IMR-90 (cell line): ENCODE results near the gene ZSCAN29. TPM values are rescaled to one million over a fixed set of nuclear protein-coding genes. Genes with fewer than 3 reads are reported as not detected.

ENCODE experiments used
- ATAC-seq: fragments of 200-7000 bp; cut with Tn5 transposase; 2 replicates; pipeline ENCODE4 v1.9.1; 2020; ENCODE audit warnings: low read depth, mild to moderate bottlenecking, moderate library complexity
- BruUV-seq: library from RNA; stranded (reverse); fragments of 400-500 nt; replicated peaks from 2 replicates; lab custom pipeline; 2021; lab: Mats Ljungman, UMichigan
- CTCF ChIA-PET: fragments of 300-600 bp; formaldehyde crosslinking; extraction: SDS; loops from one replicate; lab custom pipeline; 2021; ENCODE audit warnings: antibody characterized with exemption; lab: Yijun Ruan, JAX
- POLR2A ChIA-PET: fragments of 300-600 bp; sonication (Branson Sonifier 250); formaldehyde crosslinking; loops from one replicate; lab custom pipeline; 2022; ENCODE audit warnings: antibody characterized with exemption; ENCODE audit not compliant: unreplicated experiment; lab: Charles Lee
- DNase-seq: peaks from one replicate; pipeline ENCODE4 v3.0.0; 2013
- H2AFZ ChIP-seq: replicated peaks from 2 replicates; pipeline ENCODE3; 2013; ENCODE audit warnings: low read length, mild to moderate bottlenecking; ENCODE audit not compliant: poor library complexity
- H2AK5ac ChIP-seq: 2 replicates; pipeline ENCODE4 v1.6.1; 2013; ENCODE audit warnings: low read depth, low read length, inconsistent platforms
- H2AK9ac ChIP-seq: replicated peaks from 2 replicates; pipeline ENCODE3; 2013; ENCODE audit warnings: mild to moderate bottlenecking, low read depth, low read length, moderate library complexity; ENCODE audit not compliant: poor library complexity
- H2BK120ac ChIP-seq: 2 replicates; pipeline ENCODE4 v1.6.1; 2013; ENCODE audit warnings: low read depth, low read length, inconsistent platforms
- H2BK15ac ChIP-seq: 3 replicates; pipeline ENCODE4 v1.6.1; 2013; ENCODE audit warnings: low read depth, low read length, inconsistent platforms
- H2BK20ac ChIP-seq: 2 replicates; pipeline ENCODE4 v1.6.1; 2013; ENCODE audit warnings: low read depth, mild to moderate bottlenecking, inconsistent platforms, low read length, moderate library complexity
- H2BK5ac ChIP-seq: 2 replicates; pipeline ENCODE4 v1.6.1; 2013; ENCODE audit warnings: mild to moderate bottlenecking, low read depth, low read length, inconsistent platforms; ENCODE audit not compliant: poor library complexity, severe bottlenecking
- H3K14ac ChIP-seq: replicated peaks from 2 replicates; pipeline ENCODE4 v1.6.1; 2013; ENCODE audit warnings: low read depth, low read length, inconsistent platforms
- H3K18ac ChIP-seq: 2 replicates; pipeline ENCODE4 v1.6.1; 2013; ENCODE audit warnings: low read depth, low read length, control low read depth
- H3K23ac ChIP-seq: 2 replicates; pipeline ENCODE4 v1.6.1; 2013; ENCODE audit warnings: low read depth, low read length, inconsistent platforms
- H3K27ac ChIP-seq: 2 replicates; pipeline ENCODE4 v1.5.1; 2013; ENCODE audit warnings: mild to moderate bottlenecking, control low read depth, low read length; ENCODE audit not compliant: insufficient read depth
- H3K27me3 ChIP-seq: 2 replicates; pipeline ENCODE4 v1.6.1; 2013; ENCODE audit warnings: low read length; ENCODE audit not compliant: control insufficient read depth, insufficient read depth
- H3K36me3 ChIP-seq: 2 replicates; pipeline ENCODE4 v1.6.1; 2013; ENCODE audit warnings: low read length, mixed read lengths; ENCODE audit not compliant: control insufficient read depth, insufficient read depth
- H3K4ac ChIP-seq: 2 replicates; pipeline ENCODE4 v1.6.1; 2013; ENCODE audit warnings: low read depth, low read length, inconsistent platforms
- H3K4me1 ChIP-seq: 2 replicates; pipeline ENCODE4 v1.6.1; 2013; ENCODE audit warnings: low read length, mixed read lengths; ENCODE audit not compliant: control insufficient read depth, insufficient read depth
- H3K4me2 ChIP-seq: 2 replicates; pipeline ENCODE4 v1.6.1; 2013; ENCODE audit warnings: low read depth, mild to moderate bottlenecking, control low read depth, low read length, moderate library complexity
- H3K4me3 ChIP-seq: 2 replicates; pipeline ENCODE4 v1.5.1; 2013; ENCODE audit warnings: low read depth, mild to moderate bottlenecking, control low read depth, low read length, moderate library complexity; ENCODE audit not compliant: insufficient read depth
- H3K56ac ChIP-seq: 2 replicates; pipeline ENCODE4 v1.6.1; 2013; ENCODE audit warnings: low read length, inconsistent platforms; ENCODE audit not compliant: insufficient read depth; ENCODE audit errors: extremely low read depth
- H3K79me1 ChIP-seq, 2 experiments: 2 replicates each; pipeline ENCODE4 v1.6.1; 2013; ENCODE audit warnings: low read length in 2 of 2, inconsistent platforms in 1 of 2, low read depth in 1 of 2
- H3K9ac ChIP-seq: 2 replicates; pipeline ENCODE4 v1.6.1; 2013; ENCODE audit warnings: low read depth, low read length, control low read depth
- H3K9me1 ChIP-seq: 2 replicates; pipeline ENCODE4 v1.6.1; 2013; ENCODE audit warnings: low read length, inconsistent platforms; ENCODE audit not compliant: insufficient read depth
- H3K9me3 ChIP-seq: 2 replicates; pipeline ENCODE4 v1.6.1; 2013; ENCODE audit warnings: low read length; ENCODE audit not compliant: control insufficient read depth, insufficient read depth
- H4K20me1 ChIP-seq: 2 replicates; pipeline ENCODE4 v1.6.1; 2013; ENCODE audit warnings: low read length, inconsistent platforms; ENCODE audit not compliant: insufficient read depth
- H4K5ac ChIP-seq: 2 replicates; pipeline ENCODE4 v1.6.1; 2013; ENCODE audit warnings: mild to moderate bottlenecking, low read depth, low read length, control low read depth
- H4K8ac ChIP-seq, 2 experiments: 2 replicates each; pipeline ENCODE4 v1.6.1; 2013; ENCODE audit warnings: low read depth in 2 of 2, low read length in 2 of 2, control low read depth in 1 of 2, inconsistent platforms in 1 of 2
- H4K91ac ChIP-seq: 2 replicates; pipeline ENCODE4 v1.6.1; 2013; ENCODE audit warnings: low read depth, low read length, inconsistent platforms; ENCODE audit not compliant: insufficient read depth
- BHLHE40 ChIP-seq: fragments of 150-350 bp; IDR thresholded peaks from 2 replicates; pipeline ENCODE4 v1.6.1; 2016; ENCODE audit warnings: mild to moderate bottlenecking, low read depth, low read length
- CEBPB ChIP-seq: IDR thresholded peaks from 2 replicates; pipeline ENCODE4 v1.6.1; 2012; ENCODE audit warnings: low read depth, low read length, improper control_type of control experiment
- CHD1 ChIP-seq: IDR thresholded peaks from 2 replicates; pipeline ENCODE4 v1.6.1; 2012; ENCODE audit warnings: low read depth, low read length, improper control_type of control experiment
- CTCF ChIP-seq: conservative IDR thresholded peaks from 2 replicates; pipeline ENCODE4 v1.5.1; 2012; ENCODE audit warnings: mild to moderate bottlenecking, low read depth, low read length, improper control_type of control experiment
- FOS ChIP-seq: fragments of 150-350 bp; IDR thresholded peaks from 2 replicates; pipeline ENCODE4 v1.6.1; 2016; ENCODE audit warnings: low read depth, low read length
- MAFK ChIP-seq: IDR thresholded peaks from 2 replicates; pipeline ENCODE4 v1.6.1; 2012; ENCODE audit warnings: low read depth, low read length, improper control_type of control experiment
- MAZ ChIP-seq: IDR thresholded peaks from 2 replicates; pipeline ENCODE4 v1.6.1; 2012; ENCODE audit warnings: low read depth, mild to moderate bottlenecking, low read length, improper control_type of control experiment, moderate library complexity, borderline replicate concordance
- MXI1 ChIP-seq: IDR thresholded peaks from 2 replicates; pipeline ENCODE4 v1.6.1; 2012; ENCODE audit warnings: low read depth, mild to moderate bottlenecking, low read length, moderate library complexity, borderline replicate concordance
- NFE2L2 ChIP-seq: fragments of 150-350 bp; IDR thresholded peaks from 2 replicates; pipeline ENCODE4 v1.6.1; 2016; ENCODE audit warnings: low read depth, mild to moderate bottlenecking, low read length
- RAD21 ChIP-seq: IDR thresholded peaks from 2 replicates; pipeline ENCODE4 v1.6.1; 2012; ENCODE audit warnings: low read length, improper control_type of control experiment
- RFX5 ChIP-seq: IDR thresholded peaks from 2 replicates; pipeline ENCODE4 v1.8.0; 2012; ENCODE audit warnings: low read depth, mild to moderate bottlenecking, low read length, moderate library complexity
- SMC3 ChIP-seq: fragments of 150-350 bp; IDR thresholded peaks from 2 replicates; pipeline ENCODE4 v1.6.1; 2016; ENCODE audit warnings: low read depth, mild to moderate bottlenecking, antibody characterized with exemption, low read length, moderate library complexity
- WGBS, 2 experiments: methylation state at CpG; one replicate each; pipeline versions ENCODE4 v1.1.5 to v1.1.7; 2013; ENCODE audit warnings: missing lambda C conversion rate in 2 of 2; ENCODE audit not compliant: insufficient read length in 1 of 2; ENCODE audit errors: extremely low coverage in 2 of 2; 5-methylcytosine and 5-hydroxymethylcytosine counted together
- dilution Hi-C: fragments of 300-500 bp; cut with HindIII; formaldehyde crosslinking; loops from one replicate; pipeline ENCODE4 v1.14.3; 2018; ENCODE audit warnings: low sequenced_read_pairs; ENCODE audit not compliant: unreplicated experiment
- in situ Hi-C: fragments of 300-500 bp; cut with MboI; formaldehyde crosslinking; loops from 3 replicates; pipeline ENCODE4 v1.14.3; 2019; ENCODE audit warnings: low sequenced_read_pairs, inconsistent platforms, mixed read lengths
- intact Hi-C: fragments of 100-400 bp; cut with micrococcal nuclease; formaldehyde crosslinking; loops from 2 replicates; pipeline ENCODE4 v1.10.0; 2022
- polyA plus RNA-seq, 3 experiments: library from polyadenylated mRNA; depleted of rRNA; stranded (reverse); fragments of >200 nt; gene quantifications; 2 replicates each; pipeline ENCODE4 v1.2.3, GENCODE V29; 2012; ENCODE audit warnings: low replicate concordance in 1 of 3
- total RNA-seq: library from RNA; depleted of rRNA; stranded (reverse); fragments of >200 nt; gene quantifications from 2 replicates; pipeline ENCODE4 v1.2.3, GENCODE V29; 2012
- TF ChIP-seq, protein P1 (sequence below): fragments of 150-350 bp; IDR thresholded peaks from 2 replicates; pipeline ENCODE4 v1.6.1; 2017; ENCODE audit warnings: mild to moderate bottlenecking, antibody characterized with exemption, low read length, low read depth

Gene ZSCAN29
- total and polyA plus RNA-seq, 2 of the 4 experiments (the other 2 are of a cell fraction): 6.8 to 8.6 TPM

GRCh38 chr15:43382310-43382709, 11.5 kb upstream of the ZSCAN29 start:
- no TSS peak for BruUV-seq
- H2AK5ac ChIP-seq: no peak overlapping the region
- H3K27me3 ChIP-seq: no peaks in the 10 kb centered on the region
- H3K79me1 ChIP-seq: peaks cover 0 to 3% of the 10 kb centered on the region in 2 experiments; a peak in 2 of 4 replicates
- H2BK120ac ChIP-seq: no peak overlapping the region
- peaks cover 15% of the 10 kb centered on the region for H3K36me3 ChIP-seq
- no CpG with 5 or more reads among the region's 4 CpGs for WGBS, 2 experiments
- no peak overlapping the region for H4K8ac ChIP-seq
- no peaks in the 10 kb centered on the region for H3K9me3 ChIP-seq
- no peak overlapping the region for H3K56ac ChIP-seq
- H3K14ac ChIP-seq: no peak overlapping the region
- H3K4me1 ChIP-seq: peaks cover 3% of the 10 kb centered on the region
- no peak overlapping the region for H3K18ac ChIP-seq
- no peak overlapping the region for H2AFZ ChIP-seq
- no peak overlapping the region for H2AK9ac ChIP-seq
- H3K4ac ChIP-seq: no peak overlapping the region
- no peak overlapping the region for H2BK20ac ChIP-seq
- H3K27ac ChIP-seq: no peak overlapping the region
- H3K23ac ChIP-seq: no peak overlapping the region
- dilution Hi-C loops (no loop called here), intact Hi-C loops (no loop called here), in situ Hi-C loops (no loop called here)
- H3K4me3 ChIP-seq: no peak overlapping the region
- H2BK15ac ChIP-seq: no peak overlapping the region
- H4K91ac ChIP-seq: no peak overlapping the region
- no peak overlapping the region for H3K4me2 ChIP-seq
- ATAC-seq (no peak), DNase-seq (no peak)
- no peaks in the 10 kb centered on the region; the same call in 1 of the 2 replicates for H4K20me1 ChIP-seq
- no peak overlapping the region for H4K5ac ChIP-seq
- TF ChIP-seq SMC3 (no peak), NFE2L2 (no peak), MXI1 (no peak), CEBPB (no peak), MAFK (no peak), CTCF (no peak), FOS (no peak), RAD21 (no peak), BHLHE40 (no peak), CHD1 (no peak), MAZ (no peak), RFX5 (no peak)
- TF ChIP-seq, protein P1, sequence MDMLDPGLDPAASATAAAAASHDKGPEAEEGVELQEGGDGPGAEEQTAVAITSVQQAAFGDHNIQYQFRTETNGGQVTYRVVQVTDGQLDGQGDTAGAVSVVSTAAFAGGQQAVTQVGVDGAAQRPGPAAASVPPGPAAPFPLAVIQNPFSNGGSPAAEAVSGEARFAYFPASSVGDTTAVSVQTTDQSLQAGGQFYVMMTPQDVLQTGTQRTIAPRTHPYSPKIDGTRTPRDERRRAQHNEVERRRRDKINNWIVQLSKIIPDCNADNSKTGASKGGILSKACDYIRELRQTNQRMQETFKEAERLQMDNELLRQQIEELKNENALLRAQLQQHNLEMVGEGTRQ: no peak
- H3K9ac ChIP-seq: no peak overlapping the region
- no peak overlapping the region for H2BK5ac ChIP-seq
- H3K9me1 ChIP-seq: 0 out of 2 replicates have a peak, but pooled peaks cover 3% of the 10 kb centered on the region
- POLR2A ChIA-PET: no interaction called here
- CTCF ChIA-PET: interaction anchor here (0.6 kb wide), 1 partner anchor 10 kb away, joined by 3 read pairs; no protein-coding TSS in a partner anchor
